ENCODE results near the gene CCDC28A. TPM values are rescaled to one million over a fixed set of nuclear protein-coding genes. Genes with fewer than 3 reads are reported as not detected.

The CCDC28A gene
- 10 to 100 TPM in 1 of 2 donors, 1 to 10 TPM in 1; 8.6 to 11.0 TPM for total RNA-seq

GRCh38 chr6:138773177-138774091 lies at the start of gene CCDC28A:
TSS of gene CCDC28A (plus strand) at chr6:138773769. CDS start at chr6:138776121, 2,352 bp downstream.

DNA sequence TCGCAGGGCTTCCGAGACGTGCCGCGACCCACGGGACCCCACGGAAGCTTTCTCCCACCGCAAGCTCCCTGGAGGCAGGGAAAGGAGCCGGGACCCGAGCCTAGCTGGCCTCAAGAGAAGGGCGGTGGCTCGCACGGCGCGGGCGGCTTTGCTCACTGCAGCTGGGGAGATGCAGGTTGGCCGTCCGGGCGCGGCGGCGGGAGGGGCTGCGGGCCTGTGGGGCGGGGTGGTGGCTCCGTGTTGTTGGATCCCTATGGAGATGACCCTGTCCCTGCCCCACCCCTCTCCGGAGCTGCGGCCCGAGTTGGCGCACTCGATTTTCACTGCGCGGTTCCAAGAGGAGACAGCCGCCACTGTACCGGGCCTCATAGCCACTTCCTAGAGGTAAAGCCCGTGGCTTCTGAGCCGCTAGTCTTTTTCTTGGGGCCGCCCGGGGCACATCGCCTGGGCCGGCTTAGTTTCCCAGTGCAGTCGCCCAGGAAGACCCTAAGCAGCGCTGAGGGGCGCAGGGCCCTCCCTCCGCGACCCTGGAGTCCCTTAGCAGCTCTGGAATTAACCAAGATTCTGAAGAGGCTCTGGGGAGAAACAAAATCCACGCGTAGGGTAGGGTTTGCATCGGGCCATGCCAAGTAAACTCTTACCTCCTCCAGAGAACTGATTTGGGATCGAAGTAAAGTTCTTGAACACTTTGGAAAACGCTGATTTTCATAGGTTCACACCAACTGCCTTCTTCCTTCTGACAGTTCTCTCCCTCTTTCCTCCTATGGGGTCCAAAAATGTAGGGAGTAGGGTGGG lies 22.4 kb downstream of the CCDC28A start, which contains the start of gene ECT2L:
Gene ECT2L, plus strand, starts transcription at position 279 of the 795 bp plus-strand sequence. CDS start 17,188 bp downstream, outside the sequence.

Other genes with a start within 250 kb of the CCDC28A start
- gene ECT2L, start 22.3 kb downstream of the CCDC28A start, total RNA-seq, result not detected
- 10 to 100 TPM; 41.0 to 49.6 TPM for gene REPS1, start 214.5 kb downstream of the CCDC28A start, total RNA-seq

All from melanocyte of skin (primary cell).